GM18907 (cell line): ENCODE measurements around the gene SLC25A46.
"Not testable (repeated sequence)": the region's sequence is repeated elsewhere in the genome, so short reads cannot be mapped to it uniquely, and the experiment has no call there.

Experiments
- ATAC-seq: cut with Tn5 transposase; IDR thresholded peaks from one replicate; pipeline ENCODE4 v1.9.1; 2021; ENCODE audit warnings: mild to moderate bottlenecking, moderate library complexity; ENCODE audit not compliant: unreplicated experiment

SLC25A46 gene

GRCh38 chr5:110754181-110754580 lies 15.4 kb downstream of the SLC25A46 start:
- ATAC-seq: no peak

GRCh38 chr5:110757118-110757729 lies 18.4 kb downstream of the SLC25A46 start:
- no peak for ATAC-seq

- no peak for ATAC-seq
Observed at GRCh38 chr5:110760158-110760557, 21.4 kb downstream of the SLC25A46 start.

GRCh38 chr5:110768138-110768860 lies 29.5 kb downstream of the SLC25A46 start:
- no peak for ATAC-seq

GRCh38 chr5:110769000-110769681 lies 30.3 kb downstream of the SLC25A46 start:
- ATAC-seq: no peak

GRCh38 chr5:110770286-110770685 lies 31.5 kb downstream of the SLC25A46 start:
- ATAC-seq: no peak

- no peak for ATAC-seq
Observed at GRCh38 chr5:110784901-110785300, 46.1 kb downstream of the SLC25A46 start.

- no peak for ATAC-seq
Observed at GRCh38 chr5:110785356-110785755, 46.5 kb downstream of the SLC25A46 start.

- ATAC-seq: not testable (repeated sequence)
Observed at GRCh38 chr5:110788006-110788405, 49.2 kb downstream of the SLC25A46 start.

- ATAC-seq: no peak
Observed at GRCh38 chr5:110790673-110791072, 51.9 kb downstream of the SLC25A46 start.

- ATAC-seq: no peak
Observed at GRCh38 chr5:110802998-110803397, 64.2 kb downstream of the SLC25A46 start.

GRCh38 chr5:110803467-110804326 lies 64.9 kb downstream of the SLC25A46 start:
- ATAC-seq: no peak

GRCh38 chr5:110807169-110807568 lies 68.4 kb downstream of the SLC25A46 start:
- no peak for ATAC-seq

GRCh38 chr5:110809006-110809405 lies 70.2 kb downstream of the SLC25A46 start:
- no peak for ATAC-seq
